ENCODE data around the gene ZKSCAN8.

The ZKSCAN8 gene

DNA sequence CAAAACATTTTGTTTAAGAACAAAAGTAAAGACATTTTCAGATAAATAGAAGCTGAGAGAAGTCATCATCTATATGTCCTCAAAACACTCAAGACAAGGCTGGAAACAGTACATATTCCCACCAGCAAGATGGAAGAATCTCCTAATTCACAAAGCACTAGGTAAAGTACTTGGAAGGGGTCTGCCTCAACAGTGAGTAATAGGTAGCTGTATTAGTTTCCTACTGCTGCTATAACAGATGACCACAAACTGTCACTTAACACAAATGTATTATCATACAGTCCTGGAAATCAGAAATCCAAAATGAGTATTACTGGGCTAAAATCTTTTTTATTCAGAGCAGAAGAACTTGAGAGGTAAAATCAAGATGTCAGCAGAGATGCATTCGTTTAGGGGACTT, 40.6 kb downstream of the ZKSCAN8 start:
- intact Hi-C loops (cut with DNase I): no loop called here

DNA sequence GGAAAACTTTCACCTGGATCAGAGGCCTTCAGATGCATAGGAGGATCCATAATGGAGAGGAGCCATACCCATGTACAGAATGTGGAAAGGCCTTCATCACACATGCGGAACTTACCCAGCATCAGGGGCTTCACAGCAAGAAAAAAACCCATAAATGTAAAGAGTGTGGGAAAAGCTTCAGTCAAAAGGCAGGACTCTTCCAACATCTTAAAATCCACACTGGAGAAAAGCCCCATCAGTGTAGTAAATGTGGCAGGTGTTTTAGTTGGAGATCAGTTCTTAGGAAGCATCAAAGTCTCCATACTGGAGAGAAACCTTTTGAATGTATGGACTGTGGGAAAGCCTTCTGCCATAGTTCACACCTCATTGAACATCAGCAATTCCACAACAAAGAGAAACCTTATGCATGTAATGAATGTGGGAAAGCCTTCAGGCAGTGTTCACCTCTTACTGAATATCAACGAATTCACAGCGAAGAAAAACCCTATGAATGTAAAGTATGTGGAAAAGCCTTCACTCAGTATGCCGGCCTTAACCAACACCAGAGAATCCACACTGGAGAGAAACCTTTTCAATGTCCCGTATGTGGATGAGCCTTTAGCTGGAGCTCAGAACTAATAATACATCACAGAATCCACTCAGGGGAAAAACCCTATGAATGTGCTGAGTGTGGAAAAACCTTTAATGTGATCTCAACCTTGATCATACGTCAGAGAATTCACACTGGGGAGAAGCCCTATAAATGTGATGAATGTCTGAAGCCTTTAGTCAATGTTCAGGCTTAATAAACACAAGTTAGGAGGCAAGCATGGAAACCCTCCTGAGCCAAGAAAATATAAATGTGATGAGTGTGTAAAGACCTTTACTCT, 46.7 kb downstream of the ZKSCAN8 start:
- DNase-seq: no peak
- intact Hi-C loops (cut with DNase I): no loop called here

More for the DNA sequence above, 40.6 kb downstream of the ZKSCAN8 start:
- no peak for DNase-seq

DNA sequence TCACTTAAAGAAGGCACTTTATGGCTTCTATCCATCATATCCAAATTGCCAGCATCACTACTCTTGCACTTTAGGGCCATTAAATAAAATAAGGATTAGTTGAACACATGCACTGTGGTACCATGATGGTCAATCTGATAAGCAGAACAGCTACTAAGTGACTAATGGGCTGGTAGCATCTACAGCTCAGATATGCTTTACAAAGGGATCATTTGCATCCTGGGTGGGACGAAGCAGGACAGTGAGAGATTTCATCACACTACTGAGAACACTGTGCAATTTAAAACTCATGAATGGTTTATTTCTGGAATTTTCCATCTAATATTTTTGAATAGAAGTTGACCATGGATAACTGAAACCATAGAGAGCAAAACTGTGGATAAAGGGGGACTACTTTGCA, 58.3 kb downstream of the ZKSCAN8 start:
- DNase-seq: no peak
- intact Hi-C loops (cut with DNase I): no loop called here

DNA sequence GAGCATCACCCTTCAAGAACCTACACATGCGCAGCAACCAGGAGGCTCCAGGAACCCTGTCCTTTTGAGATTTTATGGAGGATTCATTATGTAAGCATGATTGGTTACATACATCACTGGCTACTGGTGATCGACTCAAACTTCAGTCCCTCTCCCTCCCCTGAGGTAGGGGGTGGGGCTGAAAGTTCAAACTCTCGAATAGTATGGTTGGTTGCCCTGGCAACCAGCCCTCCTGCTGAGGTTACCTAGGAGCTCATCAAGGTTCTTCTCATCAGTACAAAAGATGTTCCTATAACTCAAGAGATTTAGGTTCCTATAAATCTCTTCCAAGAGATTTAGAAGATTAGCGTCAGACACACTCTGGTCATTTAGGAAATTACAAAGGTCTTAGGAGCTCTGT, 61.5 kb downstream of the ZKSCAN8 start:
- no peak for DNase-seq
- intact Hi-C loops (cut with DNase I): no loop called here

GRCh38 chr6:28205879-28206278, 64.2 kb downstream of the ZKSCAN8 start:
- DNase-seq: no peak
- intact Hi-C loops (cut with DNase I): no loop called here

DNA sequence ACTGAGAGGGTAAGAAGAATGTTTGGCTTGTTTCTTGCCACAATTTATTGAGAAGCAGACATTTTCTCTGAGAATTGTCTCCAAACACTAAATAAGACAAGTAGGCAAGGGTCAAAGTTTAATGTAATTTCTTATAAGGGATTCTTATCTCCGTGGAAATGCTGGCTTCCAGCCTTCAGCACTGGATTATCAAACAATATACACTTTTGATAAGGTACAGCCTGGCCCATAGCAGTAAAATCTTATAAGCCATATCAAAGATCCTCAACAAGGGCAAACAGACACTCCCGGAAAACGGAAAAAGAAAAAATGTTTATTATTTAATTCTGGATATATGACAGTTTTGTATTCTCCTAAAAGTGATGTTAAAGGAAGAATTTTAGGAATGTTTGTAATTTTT, 64.8 kb downstream of the ZKSCAN8 start:
- no peak for DNase-seq
- intact Hi-C loops (cut with DNase I): no loop called here

- no peak for DNase-seq
- intact Hi-C loops (cut with DNase I): no loop called here
These were observed 65.3 kb downstream of the ZKSCAN8 start for GRCh38 chr6:28206928-28207509.

GRCh38 chr6:28207510-28208110, 65.9 kb downstream of the ZKSCAN8 start:
- no peak for DNase-seq
- intact Hi-C loops (cut with DNase I): no loop called here

- intact Hi-C loops (cut with DNase I): no loop called here
- DNase-seq: no peak
These were observed 66.5 kb downstream of the ZKSCAN8 start for GRCh38 chr6:28208111-28208659.
